HPDE6-E6E7 (cell line): ENCODE measurements around the gene DGKE.
A peak's percentile ranks its signal among the peaks of the same experiment; 100 is the strongest.

ENCODE experiments used
- DNase-seq: peaks from one replicate; pipeline ENCODE4 v3.0.0; 2011; ENCODE audit warnings: missing footprints; ENCODE audit errors: extremely low spot score

The DGKE gene

DNA sequence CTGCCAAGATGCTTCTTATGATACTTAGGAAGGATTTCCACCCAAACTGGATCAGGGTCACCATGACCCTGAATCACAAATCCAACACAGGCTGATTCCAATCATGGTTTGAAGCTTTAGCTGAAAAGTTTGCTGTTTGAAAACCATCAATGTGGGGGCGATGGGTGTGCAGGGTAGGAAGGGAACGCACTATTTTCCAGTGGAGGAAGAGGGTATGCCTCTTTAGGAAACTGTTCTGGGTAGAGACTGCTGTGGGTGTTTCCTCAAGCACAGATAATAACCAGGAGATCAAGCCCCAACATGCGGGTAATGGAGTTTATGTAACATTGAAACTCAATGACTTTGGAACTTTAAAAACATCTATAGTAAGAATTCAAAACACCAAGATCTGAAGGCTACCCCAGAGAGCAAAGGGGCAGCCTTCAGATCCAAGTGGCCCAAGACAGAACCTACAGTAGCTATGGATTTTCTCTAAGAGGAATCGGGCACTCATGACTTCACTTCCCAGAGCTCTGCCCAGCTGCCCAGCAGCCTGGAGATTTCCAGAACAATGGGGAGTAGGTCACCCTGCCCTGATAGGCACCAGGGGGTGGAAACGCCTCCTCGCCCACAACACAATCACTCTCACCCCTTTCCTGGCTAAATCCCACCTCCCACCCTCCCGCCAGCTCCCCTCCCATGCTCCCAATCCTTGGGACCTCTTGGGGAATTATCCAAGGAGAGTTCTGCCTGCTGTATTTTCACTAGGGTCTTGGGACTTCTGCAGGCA, 57.1 kb downstream of the DGKE start:
- DNase-seq: no peak

GRCh38 chr17:56891751-56892150, 57.8 kb downstream of the DGKE start:
- DNase-seq: no peak

- no peak for DNase-seq
Observed at GRCh38 chr17:56892333-56892732, 58.4 kb downstream of the DGKE start.

DNA sequence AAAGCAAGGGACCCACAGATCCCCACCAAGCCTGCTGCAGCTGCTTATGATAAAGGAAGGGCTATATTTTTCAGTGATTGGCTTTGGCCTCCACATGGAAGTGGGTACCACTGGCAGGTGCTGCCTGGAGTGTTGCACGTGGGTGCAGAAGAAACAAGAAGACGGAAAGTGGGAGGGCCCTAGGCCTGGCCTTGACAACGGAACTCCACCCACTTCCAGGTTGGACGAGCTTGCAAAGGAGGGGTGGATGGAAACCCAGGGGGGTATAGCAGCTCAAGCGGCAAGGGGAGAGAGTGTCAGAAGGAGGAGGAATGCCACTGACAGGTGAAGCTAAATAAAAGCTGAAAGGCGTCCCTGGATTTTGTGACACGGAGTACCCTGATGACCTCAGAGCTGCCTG, 59.6 kb downstream of the DGKE start:
- DNase-seq: no peak

DNA sequence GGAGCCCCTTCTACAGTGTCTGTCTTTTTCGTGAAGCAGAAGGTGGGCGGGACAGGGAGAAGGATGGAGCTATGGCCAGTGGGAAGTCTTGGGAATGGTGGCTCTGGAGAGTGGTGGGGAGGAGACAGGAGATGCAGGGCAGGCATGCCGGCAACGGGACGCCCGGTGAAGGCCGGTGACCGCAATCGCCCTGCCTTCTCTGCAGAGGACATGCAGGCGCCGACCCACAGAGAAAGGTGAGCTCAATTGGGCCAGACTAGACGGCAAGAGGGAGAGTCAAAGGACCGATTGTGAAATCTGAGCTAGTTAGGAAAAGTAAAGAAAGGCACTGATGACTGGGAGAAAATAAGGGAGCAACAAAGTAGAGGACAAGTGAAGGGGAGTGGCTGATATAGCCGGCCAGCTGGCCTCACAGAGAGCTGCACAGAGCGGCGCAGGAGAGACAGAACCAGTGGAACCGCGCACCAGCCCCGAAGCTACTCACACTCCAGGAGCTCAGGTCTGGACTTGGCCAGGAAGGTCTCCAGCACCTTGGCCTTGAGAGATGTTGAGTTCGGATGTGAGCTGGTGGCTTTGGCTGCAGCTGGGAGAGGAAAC, 61.0 kb downstream of the DGKE start:
- no peak for DNase-seq

GRCh38 chr17:56896217-56896967, 62.4 kb downstream of the DGKE start:
- DNase-seq: no peak

DNA sequence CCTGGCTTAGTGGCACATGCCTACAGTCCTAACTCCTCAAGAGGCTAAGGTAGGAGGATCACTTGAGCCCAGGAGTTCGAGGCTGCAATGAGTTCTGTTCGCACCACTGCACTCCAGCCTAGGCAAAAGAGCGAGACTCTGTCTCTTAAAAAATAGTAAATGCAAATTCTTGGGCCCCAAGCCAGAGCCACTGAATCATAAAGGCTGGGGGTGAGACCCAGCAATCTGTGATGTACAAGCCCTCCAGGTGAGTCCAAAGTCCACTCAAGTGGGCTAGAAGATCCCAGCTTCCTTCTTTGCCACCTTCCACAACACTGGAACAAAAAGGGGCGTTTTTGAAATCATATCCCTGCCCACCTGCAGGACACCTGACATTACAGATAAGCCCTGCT, 63.0 kb downstream of the DGKE start:
- no peak for DNase-seq

GRCh38 chr17:56897646-56898424, 63.9 kb downstream of the DGKE start:
- no peak for DNase-seq

GRCh38 chr17:56898874-56899273, 64.9 kb downstream of the DGKE start:
- no peak for DNase-seq

DNA sequence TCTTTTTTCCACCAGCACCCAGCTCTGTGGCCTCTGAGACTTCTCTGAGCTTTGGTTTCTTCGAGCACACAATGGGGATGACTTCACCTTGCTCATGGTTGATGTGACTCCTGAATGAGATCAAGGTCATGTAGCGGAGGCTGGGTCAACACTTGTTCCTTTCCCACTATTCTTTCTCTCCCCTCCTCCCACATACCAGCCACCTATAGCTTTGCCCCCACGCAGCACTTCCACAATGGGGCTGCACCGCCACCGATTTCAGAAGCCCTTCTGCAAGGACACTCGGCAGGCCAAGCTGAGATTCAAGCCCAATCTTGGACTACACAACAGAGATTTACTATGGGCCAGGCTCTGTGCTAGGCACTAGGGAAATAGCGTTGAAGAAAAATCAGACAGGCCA, 65.5 kb downstream of the DGKE start:
- DNase-seq: no peak

DNA sequence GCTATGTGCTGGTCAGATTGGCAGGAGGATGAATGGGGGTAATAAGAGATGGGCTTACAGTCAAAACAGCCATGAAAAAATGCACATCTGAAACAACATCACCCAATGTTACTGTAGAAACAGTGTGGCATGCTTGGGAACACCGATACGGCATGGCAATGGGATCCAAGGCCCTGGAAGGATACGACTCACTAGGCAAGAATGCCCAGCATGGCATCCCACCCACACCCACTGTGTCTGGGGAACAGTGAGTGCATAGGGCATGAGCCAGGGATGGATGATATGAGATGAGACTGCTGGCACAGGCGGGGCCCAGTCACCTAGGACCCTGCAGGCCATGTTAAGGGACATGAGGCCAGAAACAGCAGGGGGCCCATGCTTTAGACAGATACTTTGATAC, 68.4 kb downstream of the DGKE start:
- no peak for DNase-seq

GRCh38 chr17:56903560-56903959, 69.6 kb downstream of the DGKE start:
- DNase-seq: no peak

- DNase-seq: no peak
Observed at GRCh38 chr17:56908001-56908542, 74.1 kb downstream of the DGKE start.

- no peak for DNase-seq
Observed at GRCh38 chr17:56909742-56910508, 76.0 kb downstream of the DGKE start.

GRCh38 chr17:56910509-56911235, 76.7 kb downstream of the DGKE start:
- no peak for DNase-seq

DNA sequence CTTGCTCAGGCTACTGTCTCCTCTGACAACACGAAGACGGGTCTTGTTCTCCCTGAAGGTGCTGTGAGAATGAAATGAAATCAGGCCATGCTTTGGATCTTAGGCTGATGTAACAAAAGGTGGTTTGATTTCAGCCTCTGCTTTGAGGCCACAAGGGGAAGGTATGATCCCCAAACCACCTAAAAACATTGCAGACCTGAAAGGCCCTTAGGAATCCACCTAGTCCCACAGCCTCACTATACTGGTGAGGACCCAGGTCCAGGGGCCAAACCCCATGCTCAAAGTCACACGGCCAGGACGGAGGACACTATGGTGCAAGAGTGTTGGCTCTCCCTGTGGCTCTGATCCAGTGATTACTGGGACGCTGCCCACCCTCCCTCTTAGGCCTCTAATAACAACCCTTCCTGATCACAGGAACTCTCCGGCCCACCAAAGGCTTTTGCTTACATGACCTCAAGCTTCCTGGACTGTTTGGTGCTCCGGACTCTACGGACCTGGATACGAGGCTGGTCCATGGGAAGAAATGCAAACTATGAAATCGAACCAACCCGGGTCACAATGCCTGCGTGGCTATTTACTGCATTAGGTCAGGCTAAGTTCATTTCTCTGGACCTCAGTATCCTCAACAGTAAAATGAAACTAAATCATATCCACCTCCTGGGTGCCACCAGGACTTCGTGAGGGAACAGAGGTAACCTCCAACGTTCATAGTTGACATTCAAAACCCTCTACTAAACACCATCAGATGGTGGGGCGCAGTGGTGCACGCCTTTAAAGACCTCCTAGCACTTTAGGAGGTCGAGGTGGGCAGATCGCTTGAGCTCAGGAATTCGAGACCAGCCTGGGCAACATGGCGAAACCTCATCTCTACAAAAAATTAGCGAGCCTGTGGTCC, 78.4 kb downstream of the DGKE start:
- DNase-seq: no peak

GRCh38 chr17:56913000-56913311, 79.0 kb downstream of the DGKE start:
- no peak for DNase-seq

GRCh38 chr17:56913353-56913866, 79.5 kb downstream of the DGKE start:
- DNase-seq: no peak

GRCh38 chr17:56913867-56914580, 80.1 kb downstream of the DGKE start, which contains the start of gene TRIM25:
Gene TRIM25, minus strand, starts transcription at chr17:56914049. Its CDS starts 61 bp downstream, at chr17:56913988.
- peak; percentile 96 for DNase-seq
